Gastroesophageal sphincter (tissue), 4 donors: ENCODE data around the gene COL28A1. TPM values are rescaled to one million over a fixed set of nuclear protein-coding genes. Genes with fewer than 3 reads are reported as not detected.

ENCODE experiments used
- ATAC-seq: fragments of 150-250 bp; one replicate; pipeline ENCODE4 v1.9.1; 2016; ENCODE audit warnings: mild to moderate bottlenecking, moderate library complexity
- H3K27ac ChIP-seq, 4 donors: fragments of 200-600 bp; sonication (generic) in 3 of 4; 1 replicate in 3 of 4; 2 replicates in 1 of 4; pipeline ENCODE4 v1.5.1; 2016 to 2019
- H3K27me3 ChIP-seq: fragments of 200-600 bp; sonication (generic); one replicate; pipeline ENCODE4 v1.5.1; 2019
- H3K36me3 ChIP-seq, 2 donors: fragments of 200-600 bp; sonication (generic); one replicate each; pipeline ENCODE4 v1.5.1; 2019; ENCODE audit warnings: control low read depth in 1 of 2
- H3K4me1 ChIP-seq, 3 donors: fragments of 200-600 bp; sonication (generic); 1 replicate in 2 of 3; 2 replicates in 1 of 3; pipeline ENCODE4 v1.5.1; 2016 to 2019; ENCODE audit warnings: control low read depth in 2 of 3
- H3K4me3 ChIP-seq, 2 donors: fragments of 200-600 bp; sonication (generic); one replicate each; pipeline ENCODE4 v1.5.1; 2019; ENCODE audit warnings: mild to moderate bottlenecking in 1 of 2, moderate library complexity in 1 of 2
- H3K9me3 ChIP-seq, 3 donors: fragments of 200-600 bp; sonication (generic); one replicate each; pipeline ENCODE4 v1.5.1; 2017 to 2019; ENCODE audit warnings: control low read depth in 2 of 3
- EP300 ChIP-seq: sonication (generic); formaldehyde crosslinking; IDR thresholded peaks from one replicate; pipeline ENCODE4 v1.6.1; 2017; ENCODE audit warnings: antibody characterized with exemption, mild to moderate bottlenecking
- POLR2A ChIP-seq, 2 donors: fragments of 450-650 bp; IDR thresholded peaks; one replicate each; pipeline ENCODE4 v1.6.1; 2017; ENCODE audit warnings: antibody characterized with exemption in 2 of 2, mild to moderate bottlenecking in 2 of 2, moderate library complexity in 1 of 2
- POLR2AphosphoS5 ChIP-seq: sonication (generic); formaldehyde crosslinking; IDR thresholded peaks from one replicate; pipeline ENCODE4 v1.6.1; 2017; ENCODE audit warnings: antibody characterized with exemption
- WGBS, 2 donors: methylation state at CpG; one replicate each; pipeline ENCODE4 v1.1.5; 2018; ENCODE audit warnings: low coverage in 1 of 2; 5-methylcytosine and 5-hydroxymethylcytosine counted together
- total RNA-seq, 4 donors: library from RNA; depleted of rRNA; stranded (reverse); fragments of >200 nt; gene quantifications; one replicate each; pipeline ENCODE4 v1.1.0, GENCODE V29; 2016
- TF ChIP-seq, protein P1 (sequence below), 4 experiments: fragments of 200-600 bp in 2 of 4; fragments of 450-650 bp in 2 of 4; sonication (generic) in 1 of 4; IDR thresholded peaks; one replicate each; pipeline ENCODE4 v1.5.1; 2017 to 2019; ENCODE audit warnings: antibody characterized with exemption in 4 of 4, mild to moderate bottlenecking in 2 of 4, moderate library complexity in 2 of 4

Gene COL28A1
- total RNA-seq, 4 donors from 2014 or later, result 12.5 to 21.3 (median 18.7) TPM

DNA sequence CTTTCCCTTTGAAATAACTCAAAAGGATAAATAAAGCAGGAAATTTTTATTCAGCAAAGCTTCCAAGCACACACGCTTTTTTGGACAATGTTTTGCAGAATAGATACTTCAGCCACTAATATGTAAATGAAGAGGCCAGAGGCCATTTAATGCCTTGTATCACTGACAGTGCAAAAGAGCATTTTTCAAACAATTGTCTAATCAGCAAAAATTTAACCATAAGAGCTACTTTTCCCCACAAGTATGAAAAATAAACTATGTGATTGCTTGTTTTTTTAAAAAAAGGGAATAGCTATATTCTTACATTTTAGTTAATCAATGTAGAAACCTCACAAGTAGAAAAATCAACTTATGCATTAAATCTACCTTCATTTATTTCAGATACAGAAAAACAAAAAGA lies 99.7 kb downstream of the COL28A1 start:
- ATAC-seq, result no peak
- Histone ChIP-seq H3K9me3 (no peaks in the 10 kb centered on the region), H3K36me3 (no peaks in the 10 kb centered on the region), H3K4me3 (no peak overlapping the region), H3K27ac (no peak overlapping the region), H3K4me1 (no peaks in the 10 kb centered on the region), H3K27me3 (no peaks in the 10 kb centered on the region)
- TF ChIP-seq POLR2A (IDR thresholded peaks at IDR 0.05), result no peak
- no peak for TF ChIP-seq EP300
- no peak for TF ChIP-seq POLR2AphosphoS5
- TF ChIP-seq, protein P1, sequence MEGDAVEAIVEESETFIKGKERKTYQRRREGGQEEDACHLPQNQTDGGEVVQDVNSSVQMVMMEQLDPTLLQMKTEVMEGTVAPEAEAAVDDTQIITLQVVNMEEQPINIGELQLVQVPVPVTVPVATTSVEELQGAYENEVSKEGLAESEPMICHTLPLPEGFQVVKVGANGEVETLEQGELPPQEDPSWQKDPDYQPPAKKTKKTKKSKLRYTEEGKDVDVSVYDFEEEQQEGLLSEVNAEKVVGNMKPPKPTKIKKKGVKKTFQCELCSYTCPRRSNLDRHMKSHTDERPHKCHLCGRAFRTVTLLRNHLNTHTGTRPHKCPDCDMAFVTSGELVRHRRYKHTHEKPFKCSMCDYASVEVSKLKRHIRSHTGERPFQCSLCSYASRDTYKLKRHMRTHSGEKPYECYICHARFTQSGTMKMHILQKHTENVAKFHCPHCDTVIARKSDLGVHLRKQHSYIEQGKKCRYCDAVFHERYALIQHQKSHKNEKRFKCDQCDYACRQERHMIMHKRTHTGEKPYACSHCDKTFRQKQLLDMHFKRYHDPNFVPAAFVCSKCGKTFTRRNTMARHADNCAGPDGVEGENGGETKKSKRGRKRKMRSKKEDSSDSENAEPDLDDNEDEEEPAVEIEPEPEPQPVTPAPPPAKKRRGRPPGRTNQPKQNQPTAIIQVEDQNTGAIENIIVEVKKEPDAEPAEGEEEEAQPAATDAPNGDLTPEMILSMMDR (IDR thresholded peaks at IDR 0.05), result no peak
- WGBS, 2 donors, result 88 to 100% methylated on average over 1 of the region's 1 CpG

DNA sequence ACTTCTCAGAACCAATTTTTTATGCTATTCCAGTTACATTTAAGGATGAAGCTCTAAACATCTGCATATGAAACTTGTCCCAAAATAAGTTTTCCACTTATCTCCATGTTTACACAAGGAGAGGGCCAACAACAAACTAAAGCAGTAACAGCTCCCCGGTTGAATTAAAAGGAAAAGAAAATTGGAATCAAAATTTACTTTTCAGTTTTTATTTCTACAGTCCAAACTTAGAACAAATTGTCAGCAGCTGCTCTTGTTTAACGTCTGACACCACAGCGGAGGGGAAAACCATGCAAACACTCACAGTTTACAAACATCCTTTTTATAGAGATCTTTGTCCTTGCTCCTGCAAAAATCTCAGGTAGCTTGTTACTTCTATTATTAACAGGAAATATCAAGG lies 101.3 kb downstream of the COL28A1 start:
- ATAC-seq, result no peak
- no peak overlapping the region for H3K27ac ChIP-seq

DNA sequence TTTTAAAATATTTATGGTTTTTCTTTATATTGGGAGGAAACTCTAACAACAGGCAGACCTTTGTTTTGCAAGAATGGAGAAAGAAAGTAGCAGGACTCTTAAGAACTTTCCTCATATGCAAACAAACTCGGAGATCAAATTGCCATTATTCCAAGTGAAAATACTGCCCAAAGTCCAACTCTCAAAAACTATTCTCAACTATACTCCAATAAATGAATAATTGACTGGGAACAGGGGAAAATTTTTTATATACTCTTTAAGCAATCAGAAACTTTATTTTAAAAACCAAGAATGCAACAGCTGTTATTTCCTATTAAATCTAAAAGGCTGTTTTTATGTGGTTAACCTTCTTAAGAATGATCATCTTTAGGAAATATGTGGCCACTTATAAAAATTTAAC lies 101.9 kb downstream of the COL28A1 start:
- H3K4me3 ChIP-seq, result no peak overlapping the region
- H3K9me3 ChIP-seq, result no peaks in the 10 kb centered on the region
- 47 to 78% methylated on average over 1 of the region's 1 CpG for WGBS, 2 donors
- no peaks in the 10 kb centered on the region for H3K27me3 ChIP-seq
- H3K36me3 ChIP-seq, result no peaks in the 10 kb centered on the region
- no peak overlapping the region for H3K27ac ChIP-seq
- TF ChIP-seq POLR2AphosphoS5, result no peak
- TF ChIP-seq POLR2A (IDR thresholded peaks at IDR 0.05), result no peak
- TF ChIP-seq, protein P1 (IDR thresholded peaks at IDR 0.05), result no peak
- TF ChIP-seq EP300, result no peak
- no peak for ATAC-seq
- H3K4me1 ChIP-seq, result no peaks in the 10 kb centered on the region

More for the DNA sequence above, 101.3 kb downstream of the COL28A1 start:
- Histone ChIP-seq H3K4me3 (no peak overlapping the region), H3K4me1 (no peaks in the 10 kb centered on the region), H3K27me3 (no peaks in the 10 kb centered on the region), H3K36me3 (no peaks in the 10 kb centered on the region), H3K9me3 (no peaks in the 10 kb centered on the region)
- 39 to 42% methylated on average over 3 of the region's 3 CpGs for WGBS, 2 donors
- TF ChIP-seq POLR2AphosphoS5, result no peak
- TF ChIP-seq POLR2A (IDR thresholded peaks at IDR 0.05), result no peak
- no peak for TF ChIP-seq EP300
- TF ChIP-seq, protein P1 (IDR thresholded peaks at IDR 0.05), result no peak

DNA sequence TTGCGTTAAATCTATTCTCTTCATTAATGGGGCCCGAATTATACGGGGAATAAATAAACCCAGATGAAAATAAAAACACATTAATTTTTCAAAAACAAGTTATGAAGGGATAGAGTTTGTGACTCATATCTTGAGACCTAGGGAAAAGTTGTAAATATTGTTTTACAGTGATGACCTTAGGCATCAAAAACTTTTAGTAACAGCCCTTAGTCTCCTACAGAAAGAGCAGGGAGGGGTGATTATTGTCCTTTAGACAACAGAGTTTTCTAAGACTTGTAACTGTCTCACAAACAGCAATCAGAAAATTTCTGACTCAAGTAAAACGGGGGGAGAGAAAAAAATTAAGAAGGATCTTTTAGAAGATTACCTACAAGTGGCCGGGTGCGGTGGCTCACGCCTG lies 102.7 kb downstream of the COL28A1 start:
- 84 to 91% methylated on average over 4 to 7 of the region's 7 CpGs for WGBS, 2 donors
- no peaks in the 10 kb centered on the region for H3K9me3 ChIP-seq
- H3K4me3 ChIP-seq, result no peak overlapping the region
- ATAC-seq, result no peak
- no peaks in the 10 kb centered on the region for H3K4me1 ChIP-seq
- no peaks in the 10 kb centered on the region for H3K36me3 ChIP-seq
- no peak for TF ChIP-seq POLR2AphosphoS5
- TF ChIP-seq, protein P1 (IDR thresholded peaks at IDR 0.05), result no peak
- no peak for TF ChIP-seq POLR2A (IDR thresholded peaks at IDR 0.05)
- no peak for TF ChIP-seq EP300
- H3K27ac ChIP-seq, result no peak overlapping the region
- H3K27me3 ChIP-seq, result no peaks in the 10 kb centered on the region

DNA sequence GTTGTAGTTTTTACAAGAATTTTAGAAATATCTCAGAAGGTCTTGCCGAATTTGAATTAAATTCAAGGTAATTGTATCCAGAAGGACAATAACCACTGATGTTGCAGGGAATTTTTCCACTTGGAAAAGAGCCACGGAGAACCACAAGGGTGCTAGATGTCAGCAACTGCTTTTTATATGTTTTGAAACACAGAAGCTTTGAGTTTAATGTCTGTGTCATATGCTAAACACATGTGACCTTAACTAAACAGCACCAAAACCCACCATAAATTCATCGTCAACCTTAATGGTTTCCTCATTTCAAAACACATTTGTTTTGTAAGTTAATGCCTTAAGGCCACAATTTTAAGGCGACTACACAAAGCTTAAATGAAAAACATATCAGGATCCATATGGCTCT lies 106.9 kb downstream of the COL28A1 start:
- ATAC-seq, result no peak
- Histone ChIP-seq H3K27ac (peak overlapping the region in 1 of 4 donors; percentile 19), H3K36me3 (no peaks in the 10 kb centered on the region), H3K4me1 (peaks cover 0 to 7% (median 0%) of the 10 kb centered on the region in 3 donors), H3K27me3 (no peaks in the 10 kb centered on the region), H3K4me3 (no peak overlapping the region), H3K9me3 (no peaks in the 10 kb centered on the region)
- WGBS, 2 donors, result 64 to 69% methylated on average over 4 of the region's 4 CpGs
- no peak for TF ChIP-seq EP300
- no peak for TF ChIP-seq POLR2A (IDR thresholded peaks at IDR 0.05)
- TF ChIP-seq, protein P1 (IDR thresholded peaks at IDR 0.05), result no peak
- no peak for TF ChIP-seq POLR2AphosphoS5
